ENCODE results near the gene TAL1.

The TAL1 gene

DNA sequence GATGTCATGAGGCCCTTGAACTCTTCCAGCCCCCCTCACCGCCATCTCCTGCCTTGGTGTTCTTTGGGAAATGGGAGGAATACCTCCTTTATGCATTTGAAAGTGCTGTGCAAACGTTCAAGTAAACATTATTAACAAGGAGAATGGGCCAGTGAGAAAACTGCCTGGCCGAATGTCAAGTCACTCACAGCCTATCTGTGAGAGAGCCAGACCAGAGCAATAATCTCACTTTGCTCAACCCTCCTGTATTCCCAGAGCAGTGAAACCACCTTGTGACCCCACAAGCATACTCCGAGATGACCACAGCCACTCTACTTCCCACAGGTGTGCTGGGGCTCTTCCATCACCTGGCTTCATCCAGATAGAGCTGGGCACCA, 5.2 kb downstream of the TAL1 start:
- Histone ChIP-seq H3K79me2 (ENCODE audit: insufficient read depth, low read length) (no peaks in the 10 kb centered on the region), H3K4me3 (ENCODE audit: low read length, poor library complexity, severe bottlenecking) (no peak overlapping the region), H4K20me1 (ENCODE audit: insufficient read depth, low read length, poor library complexity, severe bottlenecking) (no peaks in the 10 kb centered on the region), H3K9me2 (replicated peaks; ENCODE audit: low read depth, low read length) (no peaks in the 10 kb centered on the region), H3K36me3 (ENCODE audit: insufficient read depth, low read length) (no peaks in the 10 kb centered on the region), H2AFZ (ENCODE audit: low read length) (no peak overlapping the region), H3K27me3 (ENCODE audit: insufficient read depth, low read length, poor library complexity, severe bottlenecking) (no peaks in the 10 kb centered on the region), H3K4me1 (ENCODE audit: insufficient read depth, low read length, poor library complexity, severe bottlenecking) (no peaks in the 10 kb centered on the region), H3K4me2 (ENCODE audit: low read depth, low read length, poor library complexity, severe bottlenecking) (no peak overlapping the region), H3F3A (ENCODE audit: low read depth) (no peaks in the 10 kb centered on the region), H3K9me3 (ENCODE audit: insufficient read depth, low read depth, low read length) (no peaks in the 10 kb centered on the region), H3K9ac (ENCODE audit: low read depth, low read length, poor library complexity, severe bottlenecking) (no peak overlapping the region)
- TF ChIP-seq, protein P1, sequence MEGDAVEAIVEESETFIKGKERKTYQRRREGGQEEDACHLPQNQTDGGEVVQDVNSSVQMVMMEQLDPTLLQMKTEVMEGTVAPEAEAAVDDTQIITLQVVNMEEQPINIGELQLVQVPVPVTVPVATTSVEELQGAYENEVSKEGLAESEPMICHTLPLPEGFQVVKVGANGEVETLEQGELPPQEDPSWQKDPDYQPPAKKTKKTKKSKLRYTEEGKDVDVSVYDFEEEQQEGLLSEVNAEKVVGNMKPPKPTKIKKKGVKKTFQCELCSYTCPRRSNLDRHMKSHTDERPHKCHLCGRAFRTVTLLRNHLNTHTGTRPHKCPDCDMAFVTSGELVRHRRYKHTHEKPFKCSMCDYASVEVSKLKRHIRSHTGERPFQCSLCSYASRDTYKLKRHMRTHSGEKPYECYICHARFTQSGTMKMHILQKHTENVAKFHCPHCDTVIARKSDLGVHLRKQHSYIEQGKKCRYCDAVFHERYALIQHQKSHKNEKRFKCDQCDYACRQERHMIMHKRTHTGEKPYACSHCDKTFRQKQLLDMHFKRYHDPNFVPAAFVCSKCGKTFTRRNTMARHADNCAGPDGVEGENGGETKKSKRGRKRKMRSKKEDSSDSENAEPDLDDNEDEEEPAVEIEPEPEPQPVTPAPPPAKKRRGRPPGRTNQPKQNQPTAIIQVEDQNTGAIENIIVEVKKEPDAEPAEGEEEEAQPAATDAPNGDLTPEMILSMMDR (conservative IDR thresholded peaks at IDR 0.05; ENCODE audit: low read length) = no peak
- TF ChIP-seq EZH2phosphoT487 (IDR thresholded peaks at IDR 0.05; ENCODE audit: borderline replicate concordance) = no peak

DNA sequence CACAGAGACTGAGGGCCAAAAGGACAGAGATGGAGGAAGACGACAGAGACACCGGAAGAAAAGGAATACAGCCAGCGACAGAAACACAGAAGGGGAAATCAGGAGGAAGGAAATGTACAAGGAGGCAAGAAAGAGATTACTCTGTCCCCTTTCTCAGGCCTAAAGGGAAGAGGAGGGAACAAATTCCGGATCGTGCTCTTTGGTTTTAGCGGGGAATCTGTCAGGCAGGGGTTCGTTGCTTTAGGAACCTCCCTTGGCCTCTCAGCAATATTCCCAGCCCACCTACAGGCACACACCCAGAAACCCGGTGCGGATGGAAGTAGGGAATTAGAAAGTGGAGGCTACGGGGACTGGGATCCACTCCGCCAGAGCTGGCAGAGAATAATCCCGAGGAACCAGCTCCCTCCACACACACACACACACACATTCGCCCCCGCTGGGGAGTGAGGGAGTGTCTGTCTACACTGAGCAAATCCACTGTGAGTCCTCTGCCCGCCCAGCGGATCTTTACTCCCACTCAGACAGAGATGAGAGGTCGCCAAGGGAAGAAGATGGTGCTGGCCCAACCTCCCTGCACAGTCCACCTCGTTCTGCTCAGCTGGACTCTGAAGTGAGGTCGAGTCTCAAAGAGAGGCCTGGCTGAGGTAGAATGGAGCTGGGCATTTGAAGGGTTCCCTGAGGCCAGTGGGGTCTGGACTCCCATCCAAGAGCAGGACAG, 5.7 kb downstream of the TAL1 start:
- Histone ChIP-seq H3K4me3 (ENCODE audit: low read length, poor library complexity, severe bottlenecking) (no peak overlapping the region), H3F3A (ENCODE audit: low read depth) (no peaks in the 10 kb centered on the region), H3K27me3 (ENCODE audit: insufficient read depth, low read length, poor library complexity, severe bottlenecking) (no peaks in the 10 kb centered on the region), H3K9me2 (replicated peaks; ENCODE audit: low read depth, low read length) (no peaks in the 10 kb centered on the region), H3K36me3 (ENCODE audit: insufficient read depth, low read length) (no peaks in the 10 kb centered on the region), H3K9ac (ENCODE audit: low read depth, low read length, poor library complexity, severe bottlenecking) (no peak overlapping the region), H3K9me3 (ENCODE audit: insufficient read depth, low read depth, low read length) (no peaks in the 10 kb centered on the region), H3K4me1 (ENCODE audit: insufficient read depth, low read length, poor library complexity, severe bottlenecking) (no peaks in the 10 kb centered on the region), H4K20me1 (ENCODE audit: insufficient read depth, low read length, poor library complexity, severe bottlenecking) (no peaks in the 10 kb centered on the region), H3K4me2 (ENCODE audit: low read depth, low read length, poor library complexity, severe bottlenecking) (no peak overlapping the region), H2AFZ (ENCODE audit: low read length) (no peak overlapping the region), H3K79me2 (ENCODE audit: insufficient read depth, low read length) (no peaks in the 10 kb centered on the region)
- TF ChIP-seq, protein P1 (conservative IDR thresholded peaks at IDR 0.05; ENCODE audit: low read length) = no peak
- no peak for TF ChIP-seq EZH2phosphoT487 (IDR thresholded peaks at IDR 0.05; ENCODE audit: borderline replicate concordance)

DNA sequence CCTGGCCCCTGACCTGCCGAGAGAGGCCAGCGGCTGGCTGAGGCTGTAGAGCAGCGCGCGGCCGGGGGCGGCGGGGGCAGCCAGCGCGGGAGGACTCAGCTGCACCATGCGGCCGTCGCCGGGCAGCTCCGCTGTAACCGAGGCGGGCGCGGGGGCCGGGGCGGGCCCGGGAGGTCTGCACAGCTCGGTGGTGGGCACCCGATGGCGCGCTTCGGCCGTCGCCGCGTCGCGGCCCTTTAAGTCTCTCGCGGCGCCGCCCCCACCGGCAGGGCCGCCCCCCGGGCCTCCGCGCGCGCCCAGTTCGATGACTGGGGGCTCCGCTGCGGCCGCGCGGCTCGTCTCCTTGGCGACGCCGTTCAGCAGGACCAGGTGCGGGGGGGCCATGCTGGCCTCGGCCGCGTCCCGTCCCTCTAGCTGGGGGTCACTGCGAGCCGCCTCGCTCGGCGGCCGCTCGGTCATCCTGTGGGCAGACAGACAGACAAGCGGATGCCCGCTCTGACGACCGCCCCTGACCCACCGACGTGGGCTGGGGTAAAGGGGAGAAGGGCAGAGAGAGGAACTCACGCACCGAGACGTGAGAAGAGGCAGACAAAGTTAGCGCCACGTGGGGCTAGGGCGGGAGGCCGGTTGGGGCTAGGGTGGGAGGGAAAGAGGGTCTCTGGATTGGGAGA, 6.5 kb downstream of the TAL1 start:
- Histone ChIP-seq H3K9me2 (replicated peaks; ENCODE audit: low read depth, low read length) (no peaks in the 10 kb centered on the region), H3K4me1 (ENCODE audit: insufficient read depth, low read length, poor library complexity, severe bottlenecking) (no peaks in the 10 kb centered on the region), H3F3A (ENCODE audit: low read depth) (no peaks in the 10 kb centered on the region), H3K9me3 (ENCODE audit: insufficient read depth, low read depth, low read length) (no peaks in the 10 kb centered on the region), H3K4me3 (ENCODE audit: low read length, poor library complexity, severe bottlenecking) (no peak overlapping the region), H3K36me3 (ENCODE audit: insufficient read depth, low read length) (no peaks in the 10 kb centered on the region), H4K20me1 (ENCODE audit: insufficient read depth, low read length, poor library complexity, severe bottlenecking) (no peaks in the 10 kb centered on the region), H3K9ac (ENCODE audit: low read depth, low read length, poor library complexity, severe bottlenecking) (no peak overlapping the region), H3K27me3 (ENCODE audit: insufficient read depth, low read length, poor library complexity, severe bottlenecking) (no peaks in the 10 kb centered on the region), H2AFZ (ENCODE audit: low read length) (no peak overlapping the region), H3K79me2 (ENCODE audit: insufficient read depth, low read length) (no peaks in the 10 kb centered on the region), H3K4me2 (ENCODE audit: low read depth, low read length, poor library complexity, severe bottlenecking) (no peak overlapping the region)
- TF ChIP-seq, protein P1 (conservative IDR thresholded peaks at IDR 0.05; ENCODE audit: low read length) = no peak
- TF ChIP-seq EZH2phosphoT487 (IDR thresholded peaks at IDR 0.05; ENCODE audit: borderline replicate concordance) = no peak
